HFF-Myc (cell line): ENCODE measurements around the gene SYT1.

Experiments used
- DNase-seq: peaks from one replicate; pipeline ENCODE4 v3.0.0-alpha.2; 2011; ENCODE audit warnings: low read depth; ENCODE audit errors: extremely low read depth
- H3K4me3 ChIP-seq: replicated peaks from 2 replicates; pipeline ENCODE4 v1.5.1; 2011; ENCODE audit warnings: low read depth, mild to moderate bottlenecking, control low read depth, low read length
- CTCF ChIP-seq: IDR thresholded peaks from 2 replicates; pipeline ENCODE4 v1.5.1; 2012; ENCODE audit warnings: mild to moderate bottlenecking, low read depth, low read length, control low read depth; ENCODE audit errors: missing control alignments

The SYT1 gene

GRCh38 chr12:79435742-79436141, 571.2 kb downstream of the SYT1 start:
- no peak for TF ChIP-seq CTCF
- DNase-seq, result no peak

DNA sequence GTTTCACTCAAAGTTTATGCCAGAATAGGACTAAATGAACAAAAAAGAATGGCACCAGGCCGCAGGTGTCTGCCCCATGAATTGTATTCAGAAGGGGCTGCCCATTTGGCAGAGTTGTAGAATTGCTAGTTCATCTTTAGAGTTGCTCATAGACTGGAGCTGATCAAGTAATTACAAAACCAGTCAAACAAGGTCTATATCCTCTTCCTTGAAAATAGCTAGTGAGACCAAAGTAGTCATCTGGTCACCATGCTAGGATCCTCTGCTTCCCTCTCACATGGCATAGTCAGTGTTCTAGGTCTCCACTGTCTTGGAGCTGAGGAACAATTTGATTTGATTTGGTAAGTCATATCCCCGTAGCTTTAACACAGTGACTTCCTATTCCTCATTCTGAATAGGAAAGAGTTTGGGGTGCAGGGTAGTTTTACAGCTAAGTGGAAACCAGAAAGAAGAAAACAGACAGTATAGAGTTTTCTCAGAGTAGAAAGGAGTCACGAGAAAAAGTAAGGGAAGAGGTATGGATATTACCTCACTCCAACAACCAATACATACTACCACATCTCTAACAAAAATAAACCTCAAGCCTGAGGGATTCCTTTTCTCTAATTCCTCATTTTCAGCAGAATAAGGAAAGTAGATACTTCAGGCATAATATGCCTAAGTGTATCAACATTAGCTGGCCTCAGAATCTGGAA, 574.1 kb downstream of the SYT1 start:
- TF ChIP-seq CTCF, result no peak
- H3K4me3 ChIP-seq, result no peak overlapping the region

More at GRCh38 chr12:79435742-79436141, 571.2 kb downstream of the SYT1 start:
- no peak overlapping the region for H3K4me3 ChIP-seq

GRCh38 chr12:79439175-79439825, 574.7 kb downstream of the SYT1 start:
- no peak for TF ChIP-seq CTCF
- H3K4me3 ChIP-seq, result no peak overlapping the region
- DNase-seq, result no peak

More for the DNA sequence above, 574.1 kb downstream of the SYT1 start:
- DNase-seq, result no peak

DNA sequence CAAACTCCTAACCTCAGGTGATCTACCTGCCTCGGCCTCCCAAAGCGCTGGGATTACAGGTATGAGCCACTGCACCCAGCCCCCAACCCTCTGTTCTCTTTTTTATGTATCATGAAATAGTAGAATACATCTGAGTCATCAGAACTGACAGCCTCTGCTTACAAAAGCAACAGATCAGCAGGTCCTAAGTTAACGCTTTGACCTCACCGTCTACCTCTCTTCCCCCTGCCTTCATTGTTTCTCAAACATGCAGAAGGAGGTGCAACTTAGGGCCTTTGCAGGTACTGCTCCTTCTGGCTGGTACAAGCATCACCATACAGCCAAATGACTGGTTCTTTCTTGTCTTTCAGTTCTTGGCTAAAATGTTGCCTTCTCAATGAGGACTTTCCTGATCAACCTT, 577.0 kb downstream of the SYT1 start:
- no peak for TF ChIP-seq CTCF
- H3K4me3 ChIP-seq, result no peak overlapping the region
- DNase-seq, result no peak

DNA sequence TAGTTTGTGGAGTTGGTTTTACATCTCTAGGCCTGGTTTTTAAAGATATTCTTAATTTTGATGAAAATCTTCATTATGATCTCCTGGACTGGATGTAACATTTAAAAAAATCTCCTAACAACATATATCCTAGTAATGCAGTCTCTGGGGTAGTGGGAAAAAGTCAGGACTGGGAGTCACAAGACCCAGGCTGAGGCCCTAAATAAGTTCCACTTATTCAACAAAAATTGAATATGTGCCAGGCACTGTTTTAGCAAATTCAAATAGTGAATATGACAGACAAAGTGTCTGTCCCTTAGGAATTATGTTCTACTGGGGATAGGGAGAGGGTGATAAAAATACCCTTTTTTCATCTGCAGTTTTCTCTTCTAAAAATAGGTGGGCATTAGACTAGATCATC, 577.8 kb downstream of the SYT1 start:
- no peak for TF ChIP-seq CTCF
- no peak overlapping the region for H3K4me3 ChIP-seq
- DNase-seq, result no peak

GRCh38 chr12:79444089-79444488, 579.5 kb downstream of the SYT1 start:
- no peak overlapping the region for H3K4me3 ChIP-seq
- no peak for TF ChIP-seq CTCF
- peak; percentile 39 for DNase-seq
